ENCODE measurements around the gene C2CD2L.
"Not testable (repeated sequence)": the region's sequence is repeated elsewhere in the genome, so short reads cannot be mapped to it uniquely, and the experiment has no call there.

Gene C2CD2L

GRCh38 chr11:119153049-119153818 lies 46.1 kb downstream of the C2CD2L start:
- DNase-seq: no peak

- no peak for DNase-seq
Measured at GRCh38 chr11:119154178-119154577, 47.0 kb downstream of the C2CD2L start.

GRCh38 chr11:119155733-119156492 lies 48.8 kb downstream of the C2CD2L start:
- DNase-seq: peak in 1 of 2 experiments; percentile 47

- no peak for DNase-seq
Measured at GRCh38 chr11:119156496-119156895, 49.4 kb downstream of the C2CD2L start.

GRCh38 chr11:119157063-119157462 lies 49.9 kb downstream of the C2CD2L start:
- DNase-seq: no peak

GRCh38 chr11:119158467-119158866 lies 51.3 kb downstream of the C2CD2L start:
- DNase-seq: no peak

- no peak for DNase-seq
Measured at GRCh38 chr11:119160151-119160550, 53.0 kb downstream of the C2CD2L start.

- DNase-seq: no peak
Measured at GRCh38 chr11:119161871-119162270, 54.7 kb downstream of the C2CD2L start.

GRCh38 chr11:119166368-119167076 lies 59.4 kb downstream of the C2CD2L start:
- DNase-seq: peak in 1 of 2 experiments; percentile 43

- not testable (repeated sequence) for DNase-seq
Measured at GRCh38 chr11:119167077-119167458, 59.9 kb downstream of the C2CD2L start.

- no peak for DNase-seq
Measured at GRCh38 chr11:119167933-119168332, 60.8 kb downstream of the C2CD2L start.
